ENCODE data around the gene RTP1.
"Not testable (repeated sequence)": the region's sequence is repeated elsewhere in the genome, so short reads cannot be mapped to it uniquely, and the experiment has no call there.

RTP1 gene

GRCh38 chr3:187228740-187229139 is 31.5 kb downstream of the RTP1 start:
- no peak for TF ChIP-seq JUND (IDR thresholded peaks at IDR 0.05; ENCODE audit: low read depth)
- no peak for DNase-seq (ENCODE audit: low read depth in 1 of 2, low spot score in 1 of 2)
- in situ Hi-C loops (cut with HindIII; ENCODE audit: low pct_unique_long_range_greater_than_20kb, low sequenced_read_pairs): no loop called here

DNA sequence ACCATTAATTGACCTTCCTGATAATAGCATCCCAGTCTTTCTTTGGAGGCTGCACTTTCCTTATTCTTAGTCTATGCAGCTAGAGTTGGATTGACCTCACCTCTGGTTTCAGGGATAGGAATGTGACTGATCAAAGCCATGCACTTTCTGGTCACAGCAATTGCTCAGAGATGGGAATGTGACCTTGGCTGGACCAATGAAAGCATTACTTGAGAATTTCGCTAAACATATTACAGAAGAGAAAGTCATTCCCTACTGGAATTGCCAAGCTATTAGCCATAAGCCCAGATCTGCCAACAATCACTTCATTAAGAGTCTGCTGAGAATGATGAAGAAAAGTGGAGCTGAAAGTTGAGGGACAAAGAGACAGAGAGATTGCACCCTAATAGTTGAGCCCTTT is 32.7 kb downstream of the RTP1 start:
- in situ Hi-C loops (cut with HindIII; ENCODE audit: low pct_unique_long_range_greater_than_20kb, low sequenced_read_pairs): no loop called here
- TF ChIP-seq JUND (IDR thresholded peaks at IDR 0.05; ENCODE audit: low read depth): no peak
- DNase-seq (ENCODE audit: low read depth in 1 of 2, low spot score in 1 of 2): no peak

- in situ Hi-C loops (cut with HindIII; ENCODE audit: low pct_unique_long_range_greater_than_20kb, low sequenced_read_pairs): no loop called here
- no peak for DNase-seq (ENCODE audit: low read depth in 1 of 2, low spot score in 1 of 2)
- no peak for TF ChIP-seq JUND (IDR thresholded peaks at IDR 0.05; ENCODE audit: low read depth)
Observed at GRCh38 chr3:187236962-187237361, 39.7 kb downstream of the RTP1 start.

GRCh38 chr3:187237741-187238140 is 40.5 kb downstream of the RTP1 start:
- in situ Hi-C loops (cut with HindIII; ENCODE audit: low pct_unique_long_range_greater_than_20kb, low sequenced_read_pairs): no loop called here
- TF ChIP-seq JUND (IDR thresholded peaks at IDR 0.05; ENCODE audit: low read depth): no peak
- no peak for DNase-seq (ENCODE audit: low read depth in 1 of 2, low spot score in 1 of 2)

DNA sequence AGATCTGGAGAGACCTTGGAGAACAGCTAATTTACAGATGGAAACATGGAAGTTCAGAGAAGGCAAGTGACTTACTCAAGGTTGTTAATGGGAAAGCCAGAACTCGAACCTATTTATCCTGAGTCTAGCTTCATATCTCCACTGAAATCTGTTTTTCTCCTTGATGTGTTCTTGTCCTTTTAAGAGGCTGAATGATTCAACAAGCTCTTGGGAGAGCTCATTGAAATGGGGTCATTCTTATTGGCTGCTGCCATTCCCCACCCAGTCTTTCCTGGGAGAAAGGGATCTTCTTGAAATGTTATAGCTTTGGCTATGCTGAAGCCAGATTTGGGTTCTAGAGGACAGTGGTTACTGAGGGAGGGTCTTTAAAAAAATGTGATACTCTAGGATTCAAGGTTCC is 41.0 kb downstream of the RTP1 start:
- TF ChIP-seq JUND (IDR thresholded peaks at IDR 0.05; ENCODE audit: low read depth): no peak
- in situ Hi-C loops (cut with HindIII; ENCODE audit: low pct_unique_long_range_greater_than_20kb, low sequenced_read_pairs): no loop called here
- DNase-seq (ENCODE audit: low read depth in 1 of 2, low spot score in 1 of 2): no peak

GRCh38 chr3:187238835-187239234 is 41.5 kb downstream of the RTP1 start:
- in situ Hi-C loops (cut with HindIII; ENCODE audit: low pct_unique_long_range_greater_than_20kb, low sequenced_read_pairs); DNase-seq (ENCODE audit: low read depth in 1 of 2, low spot score in 1 of 2): not testable (repeated sequence)

DNA sequence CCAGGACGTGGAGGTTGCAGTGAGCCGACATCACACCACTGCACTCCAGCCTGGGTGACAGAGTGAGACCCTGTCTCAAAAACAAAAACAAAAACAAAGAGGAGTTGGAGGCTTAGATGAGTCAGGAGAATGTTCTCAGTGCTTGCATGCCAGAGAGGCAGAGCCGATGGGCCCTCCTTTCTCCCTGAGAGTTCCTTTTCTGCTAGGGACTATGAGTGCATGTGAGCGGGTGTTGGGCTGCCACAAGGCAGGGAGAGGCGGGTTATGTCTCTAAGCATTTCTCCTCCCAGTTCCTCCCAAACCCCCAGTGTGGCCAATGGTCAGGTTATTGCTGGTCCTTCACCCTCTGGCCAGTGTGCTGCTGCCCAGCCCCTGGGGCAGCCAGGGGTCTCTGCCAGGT is 45.1 kb downstream of the RTP1 start:
- no peak for TF ChIP-seq JUND (IDR thresholded peaks at IDR 0.05; ENCODE audit: low read depth)
- no peak for DNase-seq (ENCODE audit: low read depth in 1 of 2, low spot score in 1 of 2)
- in situ Hi-C loops (cut with HindIII; ENCODE audit: low pct_unique_long_range_greater_than_20kb, low sequenced_read_pairs): no loop called here

GRCh38 chr3:187242900-187243299 is 45.6 kb downstream of the RTP1 start:
- no peak for DNase-seq (ENCODE audit: low read depth in 1 of 2, low spot score in 1 of 2)
- in situ Hi-C loops (cut with HindIII; ENCODE audit: low pct_unique_long_range_greater_than_20kb, low sequenced_read_pairs): no loop called here
- no peak for TF ChIP-seq JUND (IDR thresholded peaks at IDR 0.05; ENCODE audit: low read depth)

GRCh38 chr3:187243933-187244524 is 46.7 kb downstream of the RTP1 start:
- TF ChIP-seq JUND (IDR thresholded peaks at IDR 0.05; ENCODE audit: low read depth): no peak
- in situ Hi-C loops (cut with HindIII; ENCODE audit: low pct_unique_long_range_greater_than_20kb, low sequenced_read_pairs): no loop called here
- no peak for DNase-seq (ENCODE audit: low read depth in 1 of 2, low spot score in 1 of 2)

- no peak for DNase-seq (ENCODE audit: low read depth in 1 of 2, low spot score in 1 of 2)
- in situ Hi-C loops (cut with HindIII; ENCODE audit: low pct_unique_long_range_greater_than_20kb, low sequenced_read_pairs): no loop called here
- no peak for TF ChIP-seq JUND (IDR thresholded peaks at IDR 0.05; ENCODE audit: low read depth)
Observed at GRCh38 chr3:187247398-187247797, 50.1 kb downstream of the RTP1 start.

All from T47D (cell line).